Stimulated activated CD4-positive, alpha-beta T cell treated with anti-CD3 and anti-CD28 coated beads, Interleukin-2, amount 100 ng/mL, for 48 hours (primary cell): Measurements from ENCODE around the gene WASHC4.

Source experiments
- DNase-seq, 2 donors: peaks; one replicate each; pipeline ENCODE4 v3.0.0-alpha.2; 2020

The WASHC4 gene

DNA sequence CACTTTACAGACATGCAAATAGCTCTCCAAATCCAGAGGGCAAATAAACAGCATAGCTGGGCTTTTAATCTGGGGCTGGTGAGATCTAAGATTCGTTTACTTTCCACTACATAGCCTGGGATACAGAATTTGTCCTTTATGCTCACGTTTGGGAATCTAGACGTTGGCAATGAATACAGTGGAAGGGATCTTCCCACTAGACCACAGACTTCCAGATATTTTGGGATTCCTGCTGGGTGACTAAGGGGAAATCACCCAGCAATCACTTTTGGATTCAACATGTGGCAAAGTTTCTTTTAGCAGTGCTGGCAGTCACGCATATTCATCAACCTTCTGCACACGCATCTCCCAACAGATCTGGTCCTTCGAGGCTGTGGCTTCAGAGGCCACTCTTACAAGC lies 104.9 kb downstream of the WASHC4 start:
- DNase-seq: no peak

DNA sequence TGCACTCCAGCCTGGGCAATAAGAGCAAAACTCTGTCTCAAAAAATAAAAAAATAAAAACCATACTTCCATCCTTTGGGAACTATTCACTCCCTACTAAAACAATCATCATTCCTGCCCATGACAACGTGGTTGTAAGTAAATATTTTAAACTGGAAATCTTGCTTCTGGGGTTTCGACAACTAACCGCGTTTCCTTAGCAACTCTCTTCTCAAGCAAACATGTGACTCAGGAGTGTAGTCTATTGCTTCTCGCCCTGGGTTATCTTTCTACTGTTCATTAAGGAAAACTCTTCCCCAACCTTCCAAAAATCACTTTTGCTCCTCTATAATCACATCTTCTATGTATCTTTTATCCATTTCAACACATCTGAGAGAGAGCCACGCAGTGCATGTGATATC lies 106.6 kb downstream of the WASHC4 start:
- no peak for DNase-seq

DNA sequence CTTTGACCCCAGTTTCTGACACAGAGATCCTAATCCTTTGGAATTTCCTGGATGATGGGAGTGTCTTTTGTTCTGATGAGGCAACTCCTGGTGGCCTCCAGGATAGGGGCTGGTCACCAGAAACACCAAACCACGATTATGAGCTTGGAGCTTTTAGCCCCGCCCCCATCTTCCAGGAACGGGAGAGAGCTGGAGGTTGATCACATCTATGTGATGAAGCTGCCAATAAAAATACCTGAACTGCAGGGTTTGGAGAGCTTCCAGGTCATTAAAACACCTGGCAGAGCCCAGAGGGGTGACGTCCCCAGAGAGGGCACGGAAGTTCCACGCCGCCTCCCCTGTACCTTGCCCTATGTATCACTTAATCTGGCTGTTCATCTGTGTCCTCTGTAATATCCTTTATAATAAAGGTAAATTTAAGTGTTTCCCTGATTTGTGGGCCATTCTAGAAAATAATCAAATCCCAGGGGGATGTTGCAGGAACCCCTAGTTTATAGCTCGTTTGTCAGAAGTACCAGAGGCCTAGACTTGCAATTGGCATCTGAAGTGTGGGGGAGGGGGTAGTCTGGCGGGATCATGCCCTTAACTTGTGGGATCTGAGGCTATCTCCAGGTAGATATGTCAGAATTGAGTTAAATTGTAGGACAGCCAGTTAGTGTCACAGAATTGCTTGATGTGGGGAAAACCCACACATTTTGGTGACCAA lies 107.3 kb downstream of the WASHC4 start:
- no peak for DNase-seq

DNA sequence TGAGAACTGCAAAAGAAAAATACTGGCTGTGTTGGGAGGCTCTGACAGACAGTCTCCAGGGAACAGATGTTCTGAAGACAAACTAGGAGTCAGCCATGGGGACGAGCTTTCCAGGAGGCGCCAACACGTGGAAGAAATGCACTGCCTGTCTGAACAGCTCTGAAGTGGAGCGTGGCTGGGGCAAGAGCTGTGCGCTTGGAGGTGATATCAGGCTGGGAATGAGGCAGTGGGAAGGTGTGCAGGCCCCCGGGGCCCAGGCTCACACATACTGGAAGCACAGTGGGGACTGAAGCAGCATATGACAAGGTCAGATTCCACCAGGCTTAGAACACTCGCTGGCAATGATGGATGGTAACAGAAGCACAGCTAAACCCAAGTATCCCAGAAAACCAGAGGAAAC lies 110.9 kb downstream of the WASHC4 start:
- DNase-seq: no peak
